ENCODE data around the gene LRFN4.
"Not testable (repeated sequence)": the region's sequence is repeated elsewhere in the genome, so short reads cannot be mapped to it uniquely, and the experiment has no call there.

LRFN4 gene

GRCh38 chr11:66856496-66857233, at the start of gene LRFN4:
Gene LRFN4 (plus strand): TSS chr11:66857064. CDS start chr11:66857745, 681 bp downstream.
- peak in 1 of 2 donors; percentile 51 for DNase-seq

- DNase-seq: no peak
These were observed 47.3 kb upstream of the LRFN4 start for GRCh38 chr11:66809592-66809991.

- no peak for DNase-seq
These were observed 46.2 kb upstream of the LRFN4 start for GRCh38 chr11:66810576-66811185.

GRCh38 chr11:66814678-66815077, 42.2 kb upstream of the LRFN4 start:
- no peak for DNase-seq

- no peak for DNase-seq
These were observed 41.2 kb upstream of the LRFN4 start for GRCh38 chr11:66815646-66816045.

GRCh38 chr11:66818231-66818955, 38.5 kb upstream of the LRFN4 start:
- DNase-seq: no peak

GRCh38 chr11:66820381-66820780, 36.5 kb upstream of the LRFN4 start:
- DNase-seq: no peak

- DNase-seq: no peak
These were observed 36.0 kb upstream of the LRFN4 start for GRCh38 chr11:66820901-66821300.

- DNase-seq: no peak
These were observed 33.2 kb upstream of the LRFN4 start for GRCh38 chr11:66823700-66824099.

GRCh38 chr11:66824573-66824972, 32.3 kb upstream of the LRFN4 start:
- not testable (repeated sequence) for DNase-seq

GRCh38 chr11:66834539-66834845, 22.4 kb upstream of the LRFN4 start:
- DNase-seq: no peak

GRCh38 chr11:66834943-66835342, 21.9 kb upstream of the LRFN4 start:
- no peak for DNase-seq

GRCh38 chr11:66835768-66836405, 21.0 kb upstream of the LRFN4 start:
- no peak for DNase-seq

- DNase-seq: no peak
These were observed 16.4 kb upstream of the LRFN4 start for GRCh38 chr11:66840317-66841091.

- DNase-seq: no peak
These were observed 15.0 kb upstream of the LRFN4 start for GRCh38 chr11:66841861-66842260.

GRCh38 chr11:66842501-66842895, 14.4 kb upstream of the LRFN4 start:
- DNase-seq: no peak

GRCh38 chr11:66842896-66843775, 13.7 kb upstream of the LRFN4 start, which contains the start of gene RCE1:
Gene RCE1 (plus strand): TSS chr11:66843441. CDS start chr11:66843456, 15 bp downstream.
- DNase-seq: peak; percentile 87 to 90

- DNase-seq: no peak
These were observed 12.9 kb upstream of the LRFN4 start for GRCh38 chr11:66843776-66844495.

GRCh38 chr11:66844496-66845142, 12.2 kb upstream of the LRFN4 start:
- no peak for DNase-seq

- no peak for DNase-seq
These were observed 11.6 kb upstream of the LRFN4 start for GRCh38 chr11:66845143-66845875.
